Measurements from ENCODE around the gene ROBO2. TPM values are rescaled to one million over a fixed set of nuclear protein-coding genes. Genes with fewer than 3 reads are reported as not detected.
"Not testable (repeated sequence)": the region's sequence is repeated elsewhere in the genome, so short reads cannot be mapped to it uniquely, and the experiment has no call there.

ROBO2 gene
- total RNA-seq, 2 experiments from 2014 or later, result not detected

GRCh38 chr3:77372018-77372417 lies 332.1 kb downstream of the ROBO2 start:
- no peaks in the 10 kb centered on the region for H3K36me3 Mint-ChIP-seq
- H3K9me3 Mint-ChIP-seq, result no peaks in the 10 kb centered on the region
- H3K27ac Mint-ChIP-seq, result no peak overlapping the region
- H3K4me3 Mint-ChIP-seq, result no peak overlapping the region
- H3K4me1 Mint-ChIP-seq, result no peaks in the 10 kb centered on the region
- H3K27me3 Mint-ChIP-seq, result no peaks in the 10 kb centered on the region
- no peak for DNase-seq

GRCh38 chr3:77372634-77373346 lies 332.9 kb downstream of the ROBO2 start:
- no peaks in the 10 kb centered on the region for H3K36me3 Mint-ChIP-seq
- H3K27ac Mint-ChIP-seq, result no peak overlapping the region
- H3K4me1 Mint-ChIP-seq, result no peaks in the 10 kb centered on the region
- H3K4me3 Mint-ChIP-seq, result no peak overlapping the region
- H3K9me3 Mint-ChIP-seq, result no peaks in the 10 kb centered on the region
- H3K27me3 Mint-ChIP-seq, result no peaks in the 10 kb centered on the region
- no peak for DNase-seq

GRCh38 chr3:77373619-77374018 lies 333.7 kb downstream of the ROBO2 start:
- Mint-ChIP-seq H3K27ac (no peak overlapping the region), H3K27me3 (no peaks in the 10 kb centered on the region), H3K36me3 (no peaks in the 10 kb centered on the region), H3K9me3 (no peaks in the 10 kb centered on the region), H3K4me3 (no peak overlapping the region), H3K4me1 (no peaks in the 10 kb centered on the region)
- no peak for DNase-seq

DNA sequence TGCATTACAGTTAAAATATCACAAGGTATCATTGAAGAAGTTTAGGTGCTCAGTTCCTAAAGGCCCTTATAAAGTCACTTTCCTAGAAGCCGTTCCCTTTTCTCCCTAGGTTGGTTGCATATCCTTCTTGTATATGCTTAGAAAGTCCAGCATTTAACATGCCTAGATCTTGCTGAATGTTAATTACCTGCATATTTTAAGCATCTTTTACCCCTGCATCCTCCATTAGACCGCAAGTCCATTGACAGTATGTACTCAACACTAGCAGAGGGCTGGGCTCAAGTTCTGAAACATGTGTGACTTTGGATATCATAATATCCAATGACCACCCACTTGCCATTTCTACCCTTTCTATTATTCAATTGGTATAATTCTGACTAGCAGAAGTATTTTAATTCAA lies 336.6 kb downstream of the ROBO2 start:
- Mint-ChIP-seq H3K27me3 (no peaks in the 10 kb centered on the region), H3K4me1 (no peaks in the 10 kb centered on the region), H3K4me3 (no peak overlapping the region), H3K27ac (no peak overlapping the region), H3K9me3 (peaks cover 2% of the 10 kb centered on the region), H3K36me3 (no peaks in the 10 kb centered on the region)
- no peak for DNase-seq

DNA sequence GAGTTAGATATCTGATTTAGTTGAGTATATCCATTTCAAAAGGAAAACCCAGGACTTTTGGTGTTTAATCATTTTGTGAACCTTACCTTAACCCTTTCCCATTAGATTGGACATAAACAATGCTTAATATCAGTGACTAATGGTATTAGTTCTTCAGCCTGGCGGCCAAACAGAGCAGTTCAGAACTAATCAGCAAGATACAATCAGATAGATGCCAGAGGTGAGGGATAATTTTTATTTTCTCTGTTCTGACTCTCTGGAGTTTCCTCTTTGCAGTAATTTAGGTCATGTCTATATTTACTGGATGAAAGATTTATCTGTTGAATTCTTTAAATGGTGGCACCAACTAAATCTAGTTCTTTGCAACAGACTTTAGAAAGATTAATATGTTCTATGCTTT lies 337.8 kb downstream of the ROBO2 start:
- H3K4me3 Mint-ChIP-seq, result no peak overlapping the region
- H3K27ac Mint-ChIP-seq, result no peak overlapping the region
- no peak for DNase-seq
- no peaks in the 10 kb centered on the region for H3K36me3 Mint-ChIP-seq
- no peaks in the 10 kb centered on the region for H3K4me1 Mint-ChIP-seq
- H3K9me3 Mint-ChIP-seq, result peaks cover 2% of the 10 kb centered on the region
- H3K27me3 Mint-ChIP-seq, result no peaks in the 10 kb centered on the region

DNA sequence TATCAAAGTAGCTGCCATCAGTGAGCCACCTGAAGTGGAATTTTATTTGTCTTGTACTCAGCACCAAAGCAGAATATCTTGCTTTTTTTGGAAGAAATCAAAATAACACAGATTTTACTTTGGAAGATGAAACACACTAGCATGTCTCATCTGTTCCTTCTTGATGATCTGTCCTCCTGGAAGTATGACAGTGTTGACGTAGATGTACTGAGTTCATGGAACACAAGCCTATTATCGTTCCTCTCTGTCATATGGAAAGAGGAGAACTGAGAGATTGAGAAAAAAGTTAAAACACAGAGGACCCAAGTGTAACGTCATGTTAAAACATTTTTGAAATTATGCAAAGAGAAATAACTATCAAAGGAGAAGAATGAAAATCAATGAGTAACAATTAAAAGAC lies 340.2 kb downstream of the ROBO2 start:
- H3K4me3 Mint-ChIP-seq, result no peak overlapping the region
- no peaks in the 10 kb centered on the region for H3K4me1 Mint-ChIP-seq
- H3K27me3 Mint-ChIP-seq, result no peaks in the 10 kb centered on the region
- peaks cover 2% of the 10 kb centered on the region for H3K9me3 Mint-ChIP-seq
- H3K36me3 Mint-ChIP-seq, result no peaks in the 10 kb centered on the region
- DNase-seq, result no peak
- no peak overlapping the region for H3K27ac Mint-ChIP-seq

DNA sequence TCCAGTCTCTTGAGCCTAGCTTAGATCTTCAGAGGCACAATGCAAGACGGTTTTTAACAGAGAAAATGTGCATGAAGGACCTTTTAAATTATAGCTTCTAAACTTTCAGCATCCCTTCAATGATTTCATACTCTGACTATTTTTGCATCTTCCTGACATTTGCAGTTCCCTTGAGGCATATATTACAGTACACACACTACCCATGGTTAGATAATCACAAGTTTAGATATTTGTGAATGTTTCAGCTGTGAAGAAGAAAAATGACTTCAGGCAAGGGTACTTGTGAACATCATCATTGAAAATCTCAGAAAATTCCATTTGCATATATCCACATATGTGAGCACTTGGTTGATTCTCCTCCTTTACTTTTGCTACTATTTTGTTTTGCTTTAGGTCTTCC lies 341.5 kb downstream of the ROBO2 start:
- Mint-ChIP-seq H3K36me3 (no peaks in the 10 kb centered on the region), H3K27ac (no peak overlapping the region), H3K9me3 (peaks cover 2% of the 10 kb centered on the region), H3K4me1 (no peaks in the 10 kb centered on the region), H3K27me3 (no peaks in the 10 kb centered on the region), H3K4me3 (no peak overlapping the region)
- no peak for DNase-seq

DNA sequence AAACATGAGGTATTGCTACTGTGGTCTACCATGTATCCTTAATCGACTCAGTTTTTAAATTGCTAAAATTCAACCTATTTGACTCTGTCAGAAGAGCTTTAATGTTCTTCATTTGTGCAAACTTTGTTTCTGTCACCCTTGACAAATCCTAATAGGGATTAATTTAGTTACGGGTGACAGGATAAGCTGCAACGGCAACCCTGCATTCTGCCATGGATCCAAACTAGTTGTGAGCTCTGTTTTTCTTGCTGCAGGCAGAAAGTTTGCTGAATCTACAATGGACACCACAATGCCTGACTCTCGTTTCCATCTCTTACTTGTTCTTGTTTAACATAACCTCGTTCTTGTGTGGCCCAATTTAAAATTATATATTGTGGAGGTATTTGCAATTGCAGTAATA lies 352.3 kb downstream of the ROBO2 start:
- H3K4me1 Mint-ChIP-seq, result no peaks in the 10 kb centered on the region
- H3K9me3 Mint-ChIP-seq, result no peaks in the 10 kb centered on the region

GRCh38 chr3:77394046-77394445 lies 354.1 kb downstream of the ROBO2 start:
- H3K4me1 Mint-ChIP-seq, result no peaks in the 10 kb centered on the region
- H3K27me3 Mint-ChIP-seq, result no peaks in the 10 kb centered on the region
- no peak overlapping the region for H3K4me3 Mint-ChIP-seq
- H3K36me3 Mint-ChIP-seq, result no peaks in the 10 kb centered on the region
- no peak for DNase-seq
- H3K27ac Mint-ChIP-seq, result no peak overlapping the region
- no peaks in the 10 kb centered on the region for H3K9me3 Mint-ChIP-seq

More for the DNA sequence above, 352.3 kb downstream of the ROBO2 start:
- no peak overlapping the region for H3K27ac Mint-ChIP-seq
- H3K36me3 Mint-ChIP-seq, result no peaks in the 10 kb centered on the region
- no peaks in the 10 kb centered on the region for H3K27me3 Mint-ChIP-seq
- no peak for DNase-seq
- H3K4me3 Mint-ChIP-seq, result no peak overlapping the region

DNA sequence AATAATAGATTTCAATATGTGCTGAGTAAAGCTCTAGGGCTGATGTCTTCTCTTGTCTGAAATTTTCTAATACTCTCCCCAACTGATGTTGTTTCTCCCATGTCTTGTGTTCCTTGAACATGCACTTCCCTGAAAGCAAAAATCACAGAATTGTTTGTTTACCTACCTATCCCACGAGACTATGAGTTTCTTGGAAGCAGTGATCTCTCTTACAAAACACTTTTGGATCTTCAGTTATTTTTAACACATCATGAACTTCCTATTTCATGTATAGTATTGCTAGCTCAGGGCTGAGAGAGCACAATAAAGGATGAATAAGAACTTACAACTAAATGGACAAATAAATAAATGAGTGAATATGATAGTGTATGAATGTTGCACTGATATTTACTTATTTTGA lies 365.0 kb downstream of the ROBO2 start:
- H3K4me1 Mint-ChIP-seq, result no peaks in the 10 kb centered on the region

GRCh38 chr3:77407441-77407840 lies 367.5 kb downstream of the ROBO2 start:
- no peak for DNase-seq
- H3K27ac Mint-ChIP-seq, result no peak overlapping the region
- H3K4me1 Mint-ChIP-seq, result no peaks in the 10 kb centered on the region
- H3K9me3 Mint-ChIP-seq, result peaks cover 2% of the 10 kb centered on the region
- no peaks in the 10 kb centered on the region for H3K27me3 Mint-ChIP-seq
- no peak overlapping the region for H3K4me3 Mint-ChIP-seq
- H3K36me3 Mint-ChIP-seq, result no peaks in the 10 kb centered on the region

More for the DNA sequence above, 365.0 kb downstream of the ROBO2 start:
- no peaks in the 10 kb centered on the region for H3K36me3 Mint-ChIP-seq
- no peak for DNase-seq
- peaks cover 2% of the 10 kb centered on the region for H3K9me3 Mint-ChIP-seq
- no peaks in the 10 kb centered on the region for H3K27me3 Mint-ChIP-seq
- H3K27ac Mint-ChIP-seq, result no peak overlapping the region
- no peak overlapping the region for H3K4me3 Mint-ChIP-seq

- not testable (repeated sequence) for H3K36me3 Mint-ChIP-seq, H3K9me3 Mint-ChIP-seq, H3K4me1 Mint-ChIP-seq, H3K27ac Mint-ChIP-seq, DNase-seq, H3K27me3 Mint-ChIP-seq, H3K4me3 Mint-ChIP-seq
Observed at GRCh38 chr3:77410334-77410733, 370.4 kb downstream of the ROBO2 start.

GRCh38 chr3:77411334-77411733 lies 371.4 kb downstream of the ROBO2 start:
- no peaks in the 10 kb centered on the region for H3K27me3 Mint-ChIP-seq
- no peaks in the 10 kb centered on the region for H3K4me1 Mint-ChIP-seq

GRCh38 chr3:77412021-77412438 lies 372.1 kb downstream of the ROBO2 start:
- no peaks in the 10 kb centered on the region for H3K27me3 Mint-ChIP-seq
- H3K27ac Mint-ChIP-seq, result no peak overlapping the region
- H3K9me3 Mint-ChIP-seq, result peaks cover 2% of the 10 kb centered on the region
- DNase-seq, result no peak
- no peaks in the 10 kb centered on the region for H3K4me1 Mint-ChIP-seq
- no peaks in the 10 kb centered on the region for H3K36me3 Mint-ChIP-seq
- H3K4me3 Mint-ChIP-seq, result no peak overlapping the region

More at GRCh38 chr3:77411334-77411733, 371.4 kb downstream of the ROBO2 start:
- Mint-ChIP-seq H3K4me3 (no peak overlapping the region), H3K27ac (no peak overlapping the region), H3K9me3 (peaks cover 2% of the 10 kb centered on the region), H3K36me3 (no peaks in the 10 kb centered on the region)
- no peak for DNase-seq

GRCh38 chr3:77412584-77412983 lies 372.7 kb downstream of the ROBO2 start:
- no peak overlapping the region for H3K4me3 Mint-ChIP-seq
- no peak overlapping the region for H3K27ac Mint-ChIP-seq
- H3K9me3 Mint-ChIP-seq, result peaks cover 2% of the 10 kb centered on the region
- no peak for DNase-seq
- H3K4me1 Mint-ChIP-seq, result no peaks in the 10 kb centered on the region
- H3K27me3 Mint-ChIP-seq, result no peaks in the 10 kb centered on the region
- H3K36me3 Mint-ChIP-seq, result no peaks in the 10 kb centered on the region

GRCh38 chr3:77414881-77415280 lies 375.0 kb downstream of the ROBO2 start:
- Mint-ChIP-seq H3K27ac (no peak overlapping the region), H3K4me3 (no peak overlapping the region), H3K9me3 (peaks cover 2% of the 10 kb centered on the region), H3K27me3 (no peaks in the 10 kb centered on the region), H3K4me1 (no peaks in the 10 kb centered on the region), H3K36me3 (no peaks in the 10 kb centered on the region)
- DNase-seq, result no peak
